Measurements from ENCODE around the gene SLC39A1.

GRCh38 chr1:153932156-153933131 lies 30.9 kb downstream of the SLC39A1 start:
- TF ChIP-seq CTCF (IDR thresholded peaks at IDR 0.05) = no peak
- no peak for TF ChIP-seq POLR2A (IDR thresholded peaks at IDR 0.05)
